Epidermal melanocyte (primary cell): ENCODE measurements around the gene PISD.
"Not testable (repeated sequence)": the region's sequence is repeated elsewhere in the genome, so short reads cannot be mapped to it uniquely, and the experiment has no call there.

ENCODE experiments used
- DNase-seq: peaks from one replicate; pipeline ENCODE4 v3.0.0; 2011; ENCODE audit warnings: low spot score; ENCODE audit not compliant: insufficient read length

The PISD gene

GRCh38 chr22:31661851-31662667, at the start of gene PISD:
PISD (minus strand) TSS chr22:31662215; CDS start chr22:31662208, 7 bp downstream.
- DNase-seq: peak; percentile 95

- DNase-seq: not testable (repeated sequence)
These were observed 49.2 kb upstream of the PISD start for GRCh38 chr22:31711226-31711625.

- DNase-seq: no peak
These were observed 45.5 kb upstream of the PISD start for GRCh38 chr22:31707519-31707918.

- no peak for DNase-seq
These were observed 33.4 kb upstream of the PISD start for GRCh38 chr22:31695423-31695822.

- not testable (repeated sequence) for DNase-seq
These were observed 32.0 kb upstream of the PISD start for GRCh38 chr22:31694046-31694445.

GRCh38 chr22:31692186-31692886, 30.3 kb upstream of the PISD start:
- DNase-seq: no peak

GRCh38 chr22:31691408-31691807, 29.4 kb upstream of the PISD start:
- DNase-seq: no peak

GRCh38 chr22:31683181-31684105, 21.4 kb upstream of the PISD start:
- no peak for DNase-seq

- no peak for DNase-seq
These were observed 20.7 kb upstream of the PISD start for GRCh38 chr22:31682751-31683150.

- no peak for DNase-seq
These were observed 19.6 kb upstream of the PISD start for GRCh38 chr22:31681349-31682345.

GRCh38 chr22:31680861-31681341, 18.9 kb upstream of the PISD start:
- DNase-seq: no peak

GRCh38 chr22:31678748-31679147, 16.7 kb upstream of the PISD start:
- DNase-seq: no peak

GRCh38 chr22:31676700-31677099, 14.7 kb upstream of the PISD start:
- peak; percentile 91 for DNase-seq

GRCh38 chr22:31674219-31674618, 12.2 kb upstream of the PISD start:
- not testable (repeated sequence) for DNase-seq

GRCh38 chr22:31668849-31669248, 6.8 kb upstream of the PISD start:
- DNase-seq: not testable (repeated sequence)

- no peak for DNase-seq
These were observed 638 bp upstream of the PISD start for GRCh38 chr22:31662668-31663037.

- DNase-seq: not testable (repeated sequence)
These were observed 1.1 kb downstream of the PISD start for GRCh38 chr22:31660860-31661341.

- no peak for DNase-seq
These were observed 2.8 kb downstream of the PISD start for GRCh38 chr22:31659246-31659645.

- no peak for DNase-seq
These were observed 7.6 kb downstream of the PISD start for GRCh38 chr22:31654408-31654807.

GRCh38 chr22:31653944-31654343, 8.1 kb downstream of the PISD start:
- DNase-seq: no peak
